NCI-H1436 (cell line): ENCODE measurements around the gene SPEF2.
"Not testable (repeated sequence)": the region's sequence is repeated elsewhere in the genome, so short reads cannot be mapped to it uniquely, and the experiment has no call there.

ENCODE experiments used
- DNase-seq: peaks from one replicate; lab custom pipeline; 2025; lab: John Stamatoyannopoulos, UW

The SPEF2 gene

DNA sequence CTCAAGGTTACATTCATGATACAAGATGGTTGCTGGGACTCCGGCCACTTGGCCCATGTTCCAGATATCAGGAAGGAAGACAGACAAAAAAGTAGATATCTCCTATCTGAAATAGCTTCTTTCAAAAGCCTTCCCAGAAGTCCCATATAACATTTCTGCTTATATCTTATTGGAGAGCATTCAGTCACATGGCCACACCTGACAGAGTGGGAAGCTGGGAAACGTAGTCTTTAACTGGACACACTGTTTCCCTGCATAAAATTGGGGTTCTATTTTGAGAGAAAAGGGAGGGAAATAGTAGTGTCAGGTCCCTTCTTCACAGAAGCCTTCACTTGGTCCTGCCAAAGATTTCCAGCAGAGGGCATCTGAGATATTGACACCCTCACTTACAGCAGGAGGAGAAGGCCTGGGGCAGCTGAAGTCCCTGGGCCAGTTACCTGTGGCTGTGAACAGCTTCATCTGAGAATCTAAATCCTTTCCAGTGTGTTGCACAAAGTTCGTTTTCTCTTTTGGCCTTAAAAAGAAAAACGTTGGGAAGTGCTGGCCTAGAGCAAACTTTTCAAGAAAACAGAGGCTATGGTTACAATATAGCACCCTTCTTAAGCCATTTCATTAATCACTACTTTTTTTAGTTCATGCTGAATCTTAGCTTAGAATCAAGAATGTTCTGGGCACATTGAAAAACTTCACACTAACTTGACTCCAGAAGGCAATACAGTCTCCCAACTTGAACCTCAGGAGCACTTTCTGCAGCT lies 33.5 kb downstream of the SPEF2 start:
- no peak for DNase-seq

DNA sequence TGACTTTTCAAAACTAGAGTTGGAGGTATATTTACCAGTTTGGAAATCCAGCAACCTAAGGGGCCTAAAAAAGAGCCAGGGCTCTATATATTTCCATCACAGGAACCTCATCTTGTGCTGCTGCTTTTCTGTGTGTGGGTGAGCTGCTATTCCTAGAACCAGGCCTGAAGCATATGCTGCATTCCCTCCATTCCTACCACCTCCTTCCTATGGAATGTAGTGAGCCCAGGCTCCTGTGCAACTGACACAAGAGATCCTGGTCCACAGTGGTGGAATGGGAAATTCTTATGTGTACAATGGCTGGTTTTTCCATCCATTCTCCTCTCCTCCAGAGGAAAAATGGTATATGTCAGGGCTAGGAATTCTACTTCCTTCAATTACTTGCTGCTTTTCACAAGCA lies 39.1 kb downstream of the SPEF2 start:
- no peak for DNase-seq

DNA sequence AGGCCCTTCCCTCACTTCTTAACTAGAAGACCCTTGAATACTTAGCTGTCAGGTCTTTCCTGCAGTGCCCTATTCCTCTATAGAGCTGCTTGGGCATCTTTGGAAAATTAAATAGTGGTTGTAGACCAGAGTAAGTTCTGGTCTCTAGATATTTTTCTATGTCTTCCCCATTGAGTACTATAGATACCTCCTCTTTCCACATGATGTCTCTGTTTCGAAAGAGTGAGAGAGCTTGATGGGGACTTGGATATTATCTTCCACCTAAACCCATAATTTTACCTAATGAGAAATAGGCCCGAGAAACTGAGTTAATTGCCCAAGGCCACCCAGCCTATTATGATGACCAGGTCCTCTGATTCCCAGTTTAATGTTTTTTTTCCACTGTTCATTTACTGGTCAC lies 40.2 kb downstream of the SPEF2 start:
- no peak for DNase-seq

DNA sequence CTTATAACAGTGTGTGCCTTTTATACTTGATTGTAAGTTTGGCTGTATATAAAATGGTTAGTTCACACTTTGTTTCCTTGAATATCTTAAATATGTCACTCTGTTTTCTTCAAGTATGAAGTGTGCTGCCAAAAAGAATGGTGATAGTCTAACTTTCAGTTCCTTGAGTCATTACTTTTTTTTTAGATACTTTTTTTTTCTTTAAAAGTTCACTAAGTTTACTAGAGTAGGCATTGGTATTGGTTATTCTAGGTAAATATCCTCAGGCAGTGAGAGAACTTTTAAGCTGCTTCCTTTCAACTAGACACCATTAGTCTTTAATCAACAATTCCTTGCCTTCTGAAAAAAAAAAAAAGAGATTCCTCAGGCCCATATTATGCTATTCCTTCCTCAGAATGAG lies 41.9 kb downstream of the SPEF2 start:
- DNase-seq: no peak

DNA sequence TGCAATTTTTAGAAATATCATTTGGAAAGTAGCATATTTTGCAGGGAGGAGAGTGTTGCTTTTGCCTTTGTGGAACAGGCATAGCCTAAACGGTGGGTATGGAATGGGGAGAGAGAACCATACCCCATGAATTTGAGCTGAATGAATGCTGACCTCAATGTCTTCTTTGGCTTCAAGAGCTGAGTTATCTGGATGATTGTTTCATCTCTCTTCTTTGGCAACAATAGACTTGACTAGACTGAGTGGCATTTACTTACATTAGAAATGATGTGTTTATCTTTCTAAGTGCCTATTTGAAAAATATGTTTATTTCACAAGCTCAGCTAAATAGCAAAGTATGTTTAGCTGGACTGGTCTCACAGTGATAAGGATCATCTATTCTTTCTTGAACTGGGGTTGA lies 42.8 kb downstream of the SPEF2 start:
- no peak for DNase-seq

DNA sequence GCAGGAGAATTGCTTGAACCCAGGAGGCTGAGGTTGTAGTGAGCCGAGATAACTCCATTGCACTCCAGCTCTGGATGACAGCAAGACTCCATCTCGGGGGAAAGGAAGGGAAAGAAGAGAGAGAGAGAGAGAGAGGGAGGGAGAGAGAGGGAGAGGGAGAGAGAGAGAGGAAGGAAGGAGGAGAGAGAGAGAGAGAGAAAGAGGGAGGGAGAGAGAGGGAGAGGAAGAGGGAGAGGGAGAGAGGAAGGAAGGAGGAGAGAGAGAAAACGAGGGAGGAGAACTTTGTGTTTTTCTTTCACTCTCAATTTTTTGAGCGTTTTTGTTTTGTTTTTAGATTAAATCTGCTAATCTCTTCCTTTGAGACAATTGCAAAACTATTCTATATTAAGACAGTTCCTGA lies 46.9 kb downstream of the SPEF2 start:
- no peak for DNase-seq

DNA sequence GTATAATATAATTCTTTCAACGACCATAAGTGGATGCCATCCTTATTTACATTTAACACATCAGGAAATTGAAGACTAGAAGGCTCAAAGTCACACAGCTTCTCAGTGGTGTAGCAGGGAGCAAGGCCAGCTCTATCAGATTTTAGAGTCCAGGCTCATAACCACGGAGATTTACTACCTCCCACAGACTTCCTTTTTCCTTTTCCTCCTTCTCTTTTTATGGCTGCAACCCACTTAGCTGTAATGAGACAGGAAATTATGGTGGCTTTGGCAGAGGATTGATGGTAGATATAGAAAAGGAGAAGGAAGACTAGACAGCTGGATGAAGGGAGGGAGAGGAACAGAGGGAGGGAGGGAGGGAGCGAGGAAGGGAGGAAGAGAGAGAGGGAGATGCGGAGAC lies 47.4 kb downstream of the SPEF2 start:
- no peak for DNase-seq

DNA sequence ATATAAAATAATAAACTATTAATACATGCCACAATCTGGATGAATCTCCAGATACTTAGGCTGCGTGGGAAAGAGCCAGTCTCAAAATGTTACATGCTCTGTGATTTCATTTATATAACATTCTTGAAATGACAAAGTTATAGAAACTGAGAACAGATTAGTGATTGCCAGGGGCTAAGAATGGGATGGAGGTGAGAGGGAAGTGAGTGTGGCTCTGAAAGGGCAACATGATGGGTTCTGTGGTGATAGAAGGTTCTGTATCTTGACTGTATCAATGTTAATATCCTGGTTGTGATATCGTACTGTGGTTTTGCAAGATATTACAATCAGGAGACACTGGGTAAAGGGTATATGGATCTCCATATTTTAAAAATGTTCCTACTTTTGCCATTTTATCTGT lies 50.7 kb downstream of the SPEF2 start:
- DNase-seq: no peak

DNA sequence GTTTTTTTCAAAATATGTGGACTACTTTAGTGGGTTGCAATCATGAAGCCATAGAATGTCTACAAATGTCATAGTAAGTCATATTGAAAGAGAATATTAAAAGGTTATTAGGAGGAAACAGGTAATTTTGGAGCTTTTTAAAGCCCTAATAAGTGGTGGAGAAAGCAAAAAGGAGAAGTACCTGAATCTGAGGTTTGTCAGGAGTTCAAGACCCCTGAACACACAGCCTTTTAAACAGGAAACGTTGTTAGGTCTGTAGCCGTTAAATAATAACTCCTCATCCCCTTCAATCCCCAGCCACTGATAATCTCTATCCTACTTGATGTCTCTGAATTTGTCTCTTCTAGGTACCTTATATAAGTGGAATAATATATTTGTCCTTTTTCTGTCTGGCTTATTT lies 51.1 kb downstream of the SPEF2 start:
- no peak for DNase-seq

DNA sequence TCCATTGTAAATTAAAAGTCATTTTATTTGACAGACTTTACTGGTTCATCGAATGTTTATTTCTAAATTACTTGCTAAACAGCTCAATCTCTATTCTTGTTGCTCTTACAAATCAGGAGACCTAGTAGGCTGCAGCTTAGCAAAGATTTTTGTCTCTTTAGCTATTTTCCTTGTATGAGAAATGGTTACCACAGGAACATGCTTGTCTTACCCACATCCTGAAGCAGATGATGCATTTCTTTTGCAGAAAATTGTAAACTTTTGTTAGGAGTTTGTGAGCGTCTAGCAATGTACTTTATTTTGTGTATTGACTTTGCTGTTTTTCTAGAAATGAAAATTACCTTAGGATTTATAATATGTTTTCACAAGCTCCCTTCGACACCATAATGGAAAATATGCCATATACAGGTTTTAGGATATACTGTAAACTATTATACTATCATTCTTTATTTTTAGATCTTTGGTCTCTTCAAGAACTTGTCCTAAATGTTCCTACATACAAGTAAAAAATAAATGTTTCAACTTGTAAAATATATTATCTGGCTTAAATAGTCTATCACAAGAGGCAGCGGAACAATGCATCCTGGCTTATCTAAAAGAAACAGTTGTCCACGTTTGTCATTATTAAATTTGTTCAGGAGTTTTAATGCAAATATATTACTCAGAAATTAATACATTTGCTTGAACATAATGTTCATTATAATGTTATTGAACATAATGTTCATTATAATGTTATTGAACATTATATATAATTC lies 54.1 kb downstream of the SPEF2 start:
- DNase-seq: no peak

DNA sequence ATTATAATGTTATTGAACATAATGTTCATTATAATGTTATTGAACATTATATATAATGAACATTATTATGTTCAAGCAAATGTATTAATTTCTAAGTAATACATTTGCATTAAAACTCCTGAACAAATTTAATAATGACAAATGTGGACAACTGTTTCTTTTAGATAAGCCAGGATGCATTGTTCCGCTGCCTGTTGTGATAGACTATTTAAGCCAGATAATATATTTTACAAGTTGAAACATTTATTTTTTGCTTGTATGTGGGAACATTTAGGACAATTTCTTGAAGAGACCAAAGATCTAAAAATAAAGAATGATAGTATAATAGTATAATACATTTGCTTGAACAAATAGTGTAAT lies 54.6 kb downstream of the SPEF2 start:
- not testable (repeated sequence) for DNase-seq

DNA sequence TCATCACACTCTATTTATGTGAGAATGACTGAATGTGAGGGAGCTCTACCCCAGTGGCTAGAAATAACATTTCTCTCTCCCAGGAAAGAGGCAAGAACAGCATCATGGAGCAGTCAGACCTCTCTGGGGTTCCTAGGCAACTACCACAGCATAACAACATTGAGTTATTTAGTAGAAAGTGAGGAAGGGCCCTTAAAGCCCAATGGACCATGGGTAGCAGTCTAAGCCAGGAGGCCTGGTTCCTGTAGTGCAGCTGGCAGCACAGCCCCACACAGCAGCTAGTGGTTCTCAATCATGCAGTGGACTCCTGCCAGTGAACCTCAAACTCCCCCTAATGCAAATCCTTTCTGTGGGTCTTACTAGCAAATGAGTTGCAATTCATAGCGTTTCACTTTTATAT lies 55.3 kb downstream of the SPEF2 start:
- DNase-seq: no peak

DNA sequence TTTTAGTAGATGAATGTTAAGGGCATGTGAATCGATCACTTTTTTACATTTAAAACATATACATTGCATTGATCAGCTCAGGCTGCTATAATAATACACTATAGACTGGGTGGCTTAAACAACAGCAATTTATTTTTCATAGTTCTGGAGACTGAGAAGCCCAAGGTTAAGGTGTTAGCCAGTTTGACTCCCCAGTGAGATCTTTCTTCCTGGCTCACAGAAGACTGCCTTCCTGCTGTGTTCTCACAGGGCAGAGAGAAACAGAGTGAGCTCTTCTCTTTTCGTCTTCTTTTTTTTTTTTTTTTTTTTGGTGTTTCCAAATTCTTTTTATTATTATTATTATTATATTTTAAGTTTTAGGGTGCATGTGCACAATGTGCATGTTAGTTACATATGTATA lies 56.4 kb downstream of the SPEF2 start:
- DNase-seq: no peak

DNA sequence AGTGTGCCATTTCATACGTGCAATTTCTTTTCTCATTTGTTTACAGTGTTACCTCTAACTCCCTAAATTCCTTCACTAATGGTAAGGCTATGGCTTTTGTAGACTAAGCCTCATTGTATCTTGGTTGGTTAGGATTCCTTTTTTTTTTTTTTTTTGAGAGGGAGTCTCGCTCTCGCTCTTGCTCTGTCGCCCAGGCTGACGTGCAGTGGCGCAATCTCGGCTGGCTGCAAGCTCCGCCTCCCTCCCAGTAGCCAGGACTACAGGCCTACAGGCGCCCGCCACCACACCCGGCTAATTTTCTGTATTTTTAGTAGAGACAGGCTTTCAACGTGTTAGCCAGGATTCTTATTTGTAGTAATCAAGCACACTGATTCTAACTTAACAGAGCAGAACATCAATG lies 57.7 kb downstream of the SPEF2 start:
- DNase-seq: no peak

DNA sequence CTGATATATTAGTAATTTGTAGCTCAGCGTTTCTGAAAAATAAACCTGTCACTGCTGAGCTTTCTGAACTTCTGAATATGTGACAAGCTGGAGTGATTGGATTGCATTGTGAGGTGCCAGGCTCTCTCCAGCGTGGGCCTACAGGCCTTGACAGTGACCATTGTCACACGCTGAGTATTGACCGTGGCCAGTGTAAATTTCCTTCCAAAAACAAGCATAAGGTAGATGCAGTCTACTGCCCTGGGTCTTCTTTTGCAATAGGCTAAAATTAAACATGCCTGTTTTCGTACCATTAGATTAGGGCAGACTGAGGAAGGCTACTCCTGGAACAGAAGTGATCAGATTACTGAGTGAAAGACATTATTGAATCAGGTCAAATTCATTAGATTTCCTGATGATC lies 60.2 kb downstream of the SPEF2 start:
- no peak for DNase-seq

DNA sequence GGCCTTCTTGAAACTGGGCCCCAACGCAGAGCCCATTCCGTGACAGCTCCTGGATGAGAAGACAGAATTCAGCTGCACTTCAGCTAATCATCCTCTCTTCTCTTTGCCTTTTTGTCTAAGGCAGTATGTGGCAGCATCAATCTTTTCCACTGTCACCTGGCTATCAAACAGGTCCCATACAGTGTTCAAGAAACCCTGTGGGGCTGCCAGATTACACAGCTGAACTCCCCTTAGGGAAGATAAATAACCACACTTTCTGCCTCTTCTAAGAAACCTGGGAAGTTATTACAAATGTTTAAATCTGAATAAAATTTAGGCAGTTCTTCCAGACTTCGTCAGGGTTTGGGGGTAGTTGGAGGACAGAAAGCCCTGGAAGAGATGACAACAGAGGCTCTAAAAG lies 61.0 kb downstream of the SPEF2 start:
- DNase-seq: no peak

DNA sequence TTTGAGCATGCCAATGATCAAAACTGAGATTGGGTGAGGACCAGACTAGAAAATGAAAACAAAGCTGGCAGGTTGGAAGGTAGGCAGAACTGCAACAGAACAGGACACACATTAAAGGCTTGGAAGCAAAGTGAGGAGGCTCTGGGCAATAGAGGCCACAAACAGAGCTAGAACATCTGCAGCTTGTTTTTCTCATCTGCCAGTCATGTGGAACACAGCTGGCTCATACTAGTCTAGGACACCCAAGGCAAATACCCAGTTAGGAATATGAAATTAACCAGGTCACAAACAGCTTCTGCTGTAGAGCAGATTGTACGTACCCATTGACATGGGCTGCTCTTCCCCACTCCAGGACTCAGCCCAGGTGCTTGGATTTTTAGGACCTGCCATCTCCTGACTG lies 61.7 kb downstream of the SPEF2 start:
- no peak for DNase-seq

DNA sequence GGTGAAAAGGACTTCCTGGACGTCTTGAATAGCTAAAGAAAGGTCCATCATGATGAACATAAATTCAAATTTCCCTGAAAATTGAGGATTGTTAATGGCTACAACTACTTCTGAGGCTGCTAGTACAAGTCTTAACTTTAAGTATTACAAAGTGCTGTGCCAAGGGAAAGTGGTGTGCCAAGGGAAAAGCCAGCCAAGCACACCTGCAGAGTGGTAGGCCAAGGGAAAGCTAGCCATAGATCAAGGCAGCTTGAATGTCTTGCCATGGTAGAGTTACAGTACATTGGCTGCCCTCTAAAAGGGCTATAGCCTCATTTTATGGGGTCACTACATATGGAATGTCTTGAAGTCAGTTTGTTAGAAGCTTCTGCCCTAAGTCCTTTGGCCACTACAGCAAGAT lies 64.2 kb downstream of the SPEF2 start:
- no peak for DNase-seq

DNA sequence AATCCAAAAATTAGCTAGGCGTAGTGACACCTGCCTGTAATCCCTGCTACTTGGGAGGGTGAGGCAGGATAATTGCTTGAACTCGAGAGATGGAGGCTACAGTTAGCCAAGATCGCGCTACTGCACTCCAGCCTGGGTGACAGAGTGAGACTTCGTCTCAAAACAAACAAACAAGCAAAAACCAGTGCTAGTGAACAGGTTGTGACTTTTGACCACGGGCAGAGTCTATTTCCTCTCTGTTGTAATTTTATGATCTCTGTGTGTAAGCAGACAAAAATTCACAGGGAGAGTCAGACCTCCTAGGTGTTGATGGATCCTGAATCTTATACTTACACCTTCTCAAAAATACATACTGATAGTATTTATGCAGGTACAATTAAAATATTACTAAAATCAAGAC lies 65.8 kb downstream of the SPEF2 start:
- DNase-seq: no peak

DNA sequence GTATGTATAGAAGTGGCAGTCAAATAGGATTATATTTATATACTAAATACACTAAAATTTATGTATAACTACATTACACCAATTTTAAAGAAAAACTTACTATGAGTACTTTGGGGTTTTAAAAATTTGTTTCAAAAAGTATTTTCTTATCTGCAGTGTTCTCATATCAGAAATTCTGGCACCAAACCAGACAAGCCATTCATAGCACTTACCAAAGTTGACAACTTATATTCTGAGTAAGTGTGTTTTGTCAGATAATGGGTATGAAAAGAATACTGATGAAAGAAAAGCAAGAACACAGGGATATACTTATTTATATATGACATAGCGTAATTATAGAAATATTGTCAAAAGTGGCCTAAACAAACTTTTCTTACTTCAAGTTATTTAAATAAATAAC lies 67.5 kb downstream of the SPEF2 start:
- DNase-seq: no peak

DNA sequence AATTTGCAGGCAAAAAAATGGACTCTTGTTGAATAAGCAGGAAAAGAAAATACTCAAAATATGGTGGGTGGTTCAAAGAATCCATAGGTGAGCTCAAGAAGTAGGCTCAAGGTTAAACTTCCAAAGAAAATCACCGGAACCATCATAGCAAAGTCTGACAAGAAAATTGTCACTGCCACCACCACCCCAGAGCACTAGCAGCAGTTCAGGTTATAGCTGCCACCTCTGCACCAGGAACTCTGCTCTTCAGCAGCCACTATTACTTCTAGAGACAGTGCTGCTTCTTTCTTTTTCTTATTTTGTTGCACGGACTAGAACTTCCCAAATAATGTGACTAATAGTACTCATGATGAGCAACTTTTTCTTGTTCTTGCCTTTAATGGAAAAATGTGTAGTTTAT lies 70.3 kb downstream of the SPEF2 start:
- no peak for DNase-seq

DNA sequence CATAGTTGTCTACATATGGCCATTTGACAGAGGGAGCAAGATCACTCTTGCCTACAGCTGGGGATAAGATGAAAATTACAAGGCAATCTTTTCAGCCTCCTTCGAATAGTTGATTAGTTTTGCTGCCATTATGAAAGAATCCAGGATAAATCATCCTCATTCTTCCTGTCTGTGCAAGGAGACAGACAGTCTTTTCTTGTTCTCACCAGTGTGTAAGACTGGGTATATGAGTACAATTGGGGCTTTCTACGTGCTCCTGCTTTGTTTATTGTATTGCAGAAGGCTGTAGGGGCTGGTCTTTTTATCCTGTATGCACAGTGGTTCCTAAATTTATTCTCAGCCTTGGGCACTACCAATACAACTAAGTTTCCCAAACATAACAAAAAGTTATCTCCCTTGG lies 76.8 kb downstream of the SPEF2 start:
- no peak for DNase-seq

DNA sequence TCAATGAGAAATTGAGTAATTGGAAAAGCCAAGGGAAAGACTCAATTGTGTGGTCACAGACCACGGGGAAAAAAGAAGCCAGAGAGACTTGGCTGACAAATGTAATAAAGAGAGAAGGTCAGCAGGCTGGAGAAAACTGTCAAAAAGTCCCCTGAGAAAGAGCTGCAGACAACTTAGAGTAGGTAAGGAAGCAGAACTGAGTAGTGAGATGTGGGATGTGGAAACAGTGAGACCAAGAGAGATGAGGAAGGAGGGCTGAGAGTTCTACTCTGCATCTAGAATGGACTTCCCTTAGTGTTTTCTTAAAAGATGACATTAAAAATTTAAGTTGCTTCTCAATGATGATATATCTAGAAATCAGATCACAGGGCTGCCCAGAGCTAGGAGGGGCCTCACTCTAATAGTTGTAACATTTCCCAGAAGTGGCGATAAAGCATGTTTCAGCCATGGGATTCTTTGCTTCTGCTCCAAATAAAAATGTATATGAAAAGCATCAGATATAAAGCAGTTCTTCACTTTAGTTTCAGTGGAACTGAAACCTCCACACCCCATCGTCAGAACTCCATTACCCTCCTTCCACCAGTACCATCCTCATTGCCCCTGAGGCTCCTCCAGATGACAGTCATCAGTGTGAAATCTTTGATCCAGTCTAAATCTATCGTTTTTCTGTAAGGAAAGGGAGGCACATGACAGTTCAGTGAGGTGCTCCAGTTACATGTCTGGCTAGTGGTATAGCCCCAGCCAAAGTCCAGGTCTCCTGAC lies 80.6 kb downstream of the SPEF2 start:
- DNase-seq: no peak
